Left ventricle myocardium superior (tissue), 1 donor: Measurements from ENCODE around the gene ARHGEF18. TPM values are rescaled to one million over a fixed set of nuclear protein-coding genes. Genes with fewer than 3 reads are reported as not detected.

Experiments used
- ATAC-seq: fragments of 200-7000 bp; cut with Tn5 transposase; one replicate; pipeline ENCODE4 v1.9.1; 2020; ENCODE audit warnings: mild to moderate bottlenecking, moderate library complexity
- DNase-seq: peaks from one replicate; pipeline ENCODE4 v3.0.0-alpha.2; 2020
- intact Hi-C: fragments of 100-400 bp; cut with micrococcal nuclease; formaldehyde crosslinking; loops from one replicate; pipeline ENCODE4 v1.11.0; 2022
- total RNA-seq: library from RNA; stranded (reverse); fragmentation: NEBNext Ultra II Directional; extraction: Animal tissue kit (Norgen Biotek cat#: 25700); gene quantifications from one replicate; pipeline ENCODE4 v1.2.1, GENCODE V29; 2021
- donor health status: DM: no; HTN: yes; CAD: no; lungs with severe emphysema.

The ARHGEF18 gene
- total RNA-seq, 1 donor from 2014 or later: 10.1 TPM

DNA sequence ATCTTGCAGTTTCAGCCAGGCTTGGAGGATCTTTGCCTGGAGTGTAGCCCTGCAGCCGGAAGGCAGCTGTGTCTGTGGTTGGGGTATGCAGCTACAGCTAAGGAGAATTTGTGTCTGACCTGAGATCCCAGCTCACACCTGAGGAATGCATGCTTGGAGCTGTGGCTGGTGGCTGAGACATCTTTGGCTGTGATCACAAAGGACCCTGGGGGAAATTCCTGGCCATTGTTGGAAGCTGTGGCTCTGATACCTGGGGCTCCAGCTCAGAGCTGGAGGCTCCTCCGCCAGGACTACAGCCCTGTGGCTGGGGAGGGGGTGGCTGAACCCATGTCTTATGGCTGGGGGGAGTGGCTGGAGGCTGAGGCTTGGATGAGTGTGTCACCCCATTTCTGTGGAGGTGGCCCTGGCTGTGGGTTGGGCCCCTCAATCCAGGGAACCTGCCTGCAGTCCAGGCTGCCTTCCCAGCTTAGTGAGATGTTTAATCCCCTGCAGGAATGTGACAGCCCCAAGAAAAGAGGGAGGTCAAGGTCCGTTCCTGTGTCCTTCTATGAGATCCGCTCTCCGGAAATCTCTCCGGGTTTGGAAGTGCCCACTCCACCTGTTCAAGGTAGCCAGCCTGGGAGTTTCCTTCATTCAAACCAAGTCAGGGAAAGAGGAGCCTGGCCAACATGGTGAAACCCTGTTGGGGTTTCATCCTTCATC lies 27.6 kb downstream of the ARHGEF18 start:
- intact Hi-C loops: no loop called here
- DNase-seq (no peak), ATAC-seq (no peak)

DNA sequence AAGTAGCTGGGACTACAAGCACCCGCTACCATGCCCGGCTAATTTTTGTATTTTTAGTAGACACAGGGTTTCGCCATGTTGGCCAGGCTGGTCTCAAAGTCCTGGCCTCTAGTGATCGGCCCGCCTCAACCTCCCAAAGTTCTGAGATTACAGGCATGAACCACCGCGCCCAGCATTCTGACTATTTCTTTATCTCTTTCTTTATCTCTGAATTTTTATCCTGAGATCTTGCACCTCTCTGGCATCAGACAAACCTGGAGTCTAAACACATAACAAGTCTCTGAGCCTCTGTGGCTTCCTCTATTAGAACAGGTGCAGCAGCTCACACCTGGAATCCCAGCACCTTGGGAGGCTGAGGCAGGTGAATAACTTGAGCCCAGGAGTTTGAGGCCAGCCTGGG lies 28.5 kb downstream of the ARHGEF18 start:
- intact Hi-C loops: no loop called here
- ATAC-seq: no peak

DNA sequence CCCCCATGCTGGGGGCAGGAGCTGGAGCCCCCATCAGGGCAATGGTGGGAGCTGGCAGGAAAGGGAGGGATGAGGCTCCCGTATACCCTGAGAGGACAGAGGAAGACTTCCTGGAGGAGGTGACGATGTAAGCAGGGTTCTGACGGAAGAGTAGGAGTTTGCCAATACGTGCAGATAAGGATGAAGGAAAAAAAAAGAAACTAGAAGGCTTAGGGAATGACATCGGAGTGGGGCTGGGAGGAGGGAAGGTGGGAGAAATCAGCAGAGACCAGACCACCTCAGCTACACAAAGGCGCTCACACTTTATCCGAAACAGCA lies 32.3 kb downstream of the ARHGEF18 start:
- intact Hi-C loops: no loop called here
- ATAC-seq (no peak), DNase-seq (no peak)

More for the DNA sequence above, 28.5 kb downstream of the ARHGEF18 start:
- no peak for DNase-seq

DNA sequence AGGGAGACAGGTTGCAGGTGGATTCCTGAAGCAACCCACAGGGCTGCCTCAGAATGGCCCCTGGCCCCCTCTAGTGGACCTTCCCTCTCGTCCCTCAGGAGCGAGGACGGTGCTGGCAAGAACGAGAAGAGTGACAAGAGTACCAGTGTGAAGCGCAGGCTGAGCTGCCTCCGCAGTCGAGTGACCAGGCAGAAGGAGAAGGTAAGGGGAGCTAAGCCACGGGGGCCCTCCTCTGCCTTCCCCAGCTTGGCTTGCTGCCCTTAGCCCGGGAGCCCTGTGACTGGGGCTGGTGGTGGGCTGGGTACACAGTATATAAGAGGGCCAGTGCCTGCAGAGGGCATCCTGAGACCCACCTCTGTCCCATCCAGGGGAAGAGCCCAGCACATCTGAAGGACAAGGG lies 34.0 kb downstream of the ARHGEF18 start:
- DNase-seq: no peak
- no peak for ATAC-seq
- intact Hi-C loops: no loop called here

DNA sequence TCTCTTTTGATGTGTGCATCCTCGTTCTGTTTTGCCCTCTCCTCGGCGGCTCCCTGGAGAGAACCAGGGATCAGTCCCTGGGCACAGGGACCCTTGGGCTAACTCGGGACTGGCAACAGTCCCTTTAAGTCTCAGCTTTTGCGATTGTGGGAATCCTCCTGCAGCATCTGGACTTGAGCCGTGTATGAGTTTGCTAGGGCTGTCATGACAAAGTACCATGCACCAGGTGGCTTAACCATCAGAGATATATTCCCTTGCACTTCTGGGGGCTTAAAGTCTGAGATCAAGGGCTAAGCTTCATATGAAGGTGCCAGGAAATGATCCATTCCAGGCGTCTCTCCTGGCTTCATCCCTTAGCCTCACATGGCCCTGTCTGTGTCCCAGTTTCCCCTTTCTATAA lies 34.5 kb downstream of the ARHGEF18 start:
- intact Hi-C loops: no loop called here
- no peak for ATAC-seq
- DNase-seq: no peak

DNA sequence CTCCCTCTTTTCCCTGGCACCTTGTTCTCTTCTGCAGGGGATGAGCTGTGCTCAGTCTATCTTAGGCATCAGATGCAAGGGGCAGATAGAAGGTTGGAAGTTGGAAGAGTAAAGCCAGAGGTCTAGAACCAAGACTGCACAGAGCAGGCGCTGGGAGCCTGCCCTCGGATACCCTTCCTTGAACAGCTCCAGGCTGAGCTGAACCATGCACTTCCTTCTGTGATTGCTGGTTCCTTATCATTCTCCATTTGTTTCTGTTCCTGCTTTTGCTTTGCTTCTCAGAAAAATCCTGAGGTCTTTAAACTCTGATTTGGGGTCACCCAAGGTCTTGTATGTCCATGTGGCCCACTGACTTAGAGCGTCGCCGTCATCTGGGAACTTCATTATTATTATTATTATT lies 36.3 kb downstream of the ARHGEF18 start:
- intact Hi-C loops: no loop called here
- DNase-seq: no peak
- no peak for ATAC-seq

DNA sequence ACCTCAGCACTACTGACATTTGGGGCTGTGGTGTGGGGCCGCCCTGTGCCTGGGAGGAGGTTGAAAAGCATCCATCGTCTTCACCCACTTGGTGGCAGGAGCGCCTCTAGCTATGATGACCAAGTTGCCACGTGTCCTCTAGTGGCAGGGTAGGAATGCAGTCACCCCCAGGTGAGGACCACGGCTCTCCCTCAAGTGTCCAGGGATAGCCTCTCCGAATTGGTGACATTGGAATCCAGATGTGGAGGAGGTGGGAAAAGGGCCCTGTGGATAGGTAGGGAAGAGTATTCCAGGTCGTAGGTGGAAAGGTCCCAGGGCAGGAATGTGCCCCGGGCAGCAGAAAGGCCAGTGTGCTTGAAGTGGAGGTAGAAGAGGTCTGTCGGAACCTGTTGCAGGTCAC lies 37.6 kb downstream of the ARHGEF18 start:
- DNase-seq (no peak), ATAC-seq (no peak)
- intact Hi-C loops: no loop called here

DNA sequence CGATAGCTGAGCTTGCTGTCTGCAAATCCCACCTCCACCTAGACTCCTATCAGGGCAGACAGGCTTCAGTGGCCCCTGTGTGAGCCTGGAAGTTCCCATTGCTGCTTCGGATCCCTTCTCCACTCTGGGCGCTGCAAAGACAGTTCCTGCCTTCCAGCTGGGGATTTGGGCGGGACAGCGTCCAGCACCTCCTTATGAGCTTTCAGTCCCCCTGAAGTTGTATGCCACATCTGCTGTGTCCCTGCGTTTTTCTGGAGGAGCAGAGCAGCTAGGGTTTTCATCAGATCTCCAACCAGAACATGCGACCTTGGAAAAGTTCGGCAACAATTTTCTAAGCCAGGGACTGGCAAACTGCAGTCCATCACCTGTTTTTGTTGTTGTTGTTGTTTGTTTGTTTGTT lies 38.0 kb downstream of the ARHGEF18 start:
- intact Hi-C loops: no loop called here
- ATAC-seq (no peak), DNase-seq (no peak)

DNA sequence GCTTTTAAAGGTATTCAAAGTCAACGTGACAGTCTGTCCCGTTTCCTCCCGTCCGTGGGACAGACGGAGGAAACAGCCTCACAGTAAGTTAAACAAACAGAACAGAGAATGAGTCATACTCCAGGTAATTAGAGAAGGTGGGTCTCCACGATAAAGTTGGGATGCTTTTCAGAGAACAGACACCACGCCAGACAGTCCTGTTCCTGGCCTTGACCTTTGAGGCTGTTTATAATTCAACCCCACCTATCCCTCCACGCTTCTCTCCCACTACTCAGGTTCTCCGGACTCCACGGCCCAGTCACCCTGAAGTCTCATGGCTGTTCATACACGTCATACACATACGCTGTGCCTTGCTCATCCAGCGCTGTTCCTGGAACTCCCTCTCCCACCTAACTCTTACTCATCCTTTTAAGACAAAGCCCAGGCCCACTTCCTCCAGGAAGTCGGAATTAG lies 42.5 kb downstream of the ARHGEF18 start:
- DNase-seq (no peak), ATAC-seq (no peak)
- intact Hi-C loops: no loop called here

DNA sequence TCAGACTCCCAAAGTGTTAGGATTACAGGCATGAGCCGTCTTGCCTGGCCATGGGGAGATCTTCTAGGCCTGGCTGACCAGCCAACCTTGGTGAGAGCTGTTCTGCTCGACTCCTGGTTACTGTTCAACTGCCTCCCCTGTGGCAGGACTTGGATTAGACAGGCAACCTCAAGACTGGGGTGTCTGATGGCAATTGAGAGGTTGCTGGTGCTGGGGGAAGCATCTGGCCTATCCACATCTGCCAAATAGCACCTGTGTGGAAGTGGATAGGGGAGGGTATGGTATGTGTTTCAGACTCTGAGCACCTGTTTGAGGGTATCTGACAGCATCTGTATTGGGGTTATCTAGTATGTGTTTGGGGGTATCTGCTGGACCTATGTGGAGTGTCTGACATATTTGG lies 44.7 kb downstream of the ARHGEF18 start:
- no peak for ATAC-seq
- DNase-seq: no peak
- intact Hi-C loops: no loop called here

DNA sequence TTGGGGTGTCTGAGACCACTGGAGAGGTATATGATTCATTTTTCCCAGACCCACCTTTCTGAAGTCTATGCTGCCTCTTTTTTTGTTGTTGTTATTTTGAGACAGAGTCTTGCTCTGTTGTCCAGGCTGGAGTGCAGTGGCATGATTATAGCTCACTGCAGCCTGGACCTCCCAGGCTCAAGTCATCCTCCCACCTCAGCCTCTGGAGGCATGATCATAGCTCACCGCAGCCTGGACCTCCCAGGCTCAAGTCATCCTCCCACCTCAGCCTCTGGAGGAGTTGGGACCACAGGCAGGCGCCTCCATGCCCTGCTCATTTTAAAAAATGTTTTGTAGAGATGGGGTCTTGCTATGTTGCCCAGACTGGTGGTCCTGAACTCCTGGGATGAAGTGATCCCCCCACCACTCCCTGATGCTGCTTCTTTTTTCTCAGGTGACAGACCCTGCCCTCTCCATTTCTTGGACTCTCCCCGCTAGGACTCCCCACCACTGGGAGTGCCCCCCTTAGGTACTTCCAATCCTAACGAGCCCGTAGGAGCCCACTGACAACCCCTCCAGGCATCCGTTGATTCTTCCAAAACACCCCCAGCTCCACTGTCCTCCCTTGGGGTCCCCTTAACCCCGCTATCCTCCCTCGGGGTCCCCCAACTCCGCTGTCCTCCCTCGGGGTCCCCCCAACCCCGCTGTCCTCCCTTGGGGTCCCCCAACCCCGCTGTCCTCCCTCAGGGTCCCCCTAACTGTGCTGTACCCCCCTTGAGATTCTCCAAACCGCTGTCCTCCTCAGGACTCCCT lies 45.4 kb downstream of the ARHGEF18 start:
- DNase-seq (no peak), ATAC-seq (no peak)
- intact Hi-C loops: no loop called here

DNA sequence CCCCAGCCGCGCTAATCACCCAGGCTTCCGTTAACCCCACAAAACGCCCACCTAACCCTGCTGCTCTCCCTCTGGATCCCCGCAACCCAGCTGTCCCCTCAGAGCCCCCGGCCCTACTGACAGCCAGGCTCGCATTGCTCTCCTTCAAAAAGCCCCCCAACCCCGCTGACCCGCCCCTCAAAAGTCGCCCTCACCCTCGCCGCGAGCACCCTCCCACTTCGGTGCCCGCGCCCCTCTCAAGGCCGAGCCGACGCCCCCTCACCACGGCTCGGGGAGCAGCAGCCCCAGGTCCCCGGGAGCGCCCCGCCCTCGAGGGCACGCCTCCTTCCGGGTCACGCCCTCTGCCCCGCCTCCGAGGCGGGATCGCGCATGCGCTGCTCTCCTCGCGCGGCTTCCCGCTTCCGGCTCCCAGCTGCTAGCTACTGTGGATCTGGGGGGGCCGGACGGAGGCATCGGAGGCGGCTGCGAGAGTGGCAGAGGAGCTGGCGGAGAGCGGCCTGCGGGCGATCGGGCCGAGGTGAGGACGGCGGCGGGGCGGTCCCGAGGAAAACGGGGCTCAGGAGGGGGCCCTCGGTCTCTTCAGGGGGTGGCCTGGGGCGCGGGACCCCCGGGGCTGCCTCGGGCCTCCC lies 46.1 kb downstream of the ARHGEF18 start:
- DNase-seq (peak; percentile 94), ATAC-seq (peak; percentile 100)
- intact Hi-C loops: no loop called here

DNA sequence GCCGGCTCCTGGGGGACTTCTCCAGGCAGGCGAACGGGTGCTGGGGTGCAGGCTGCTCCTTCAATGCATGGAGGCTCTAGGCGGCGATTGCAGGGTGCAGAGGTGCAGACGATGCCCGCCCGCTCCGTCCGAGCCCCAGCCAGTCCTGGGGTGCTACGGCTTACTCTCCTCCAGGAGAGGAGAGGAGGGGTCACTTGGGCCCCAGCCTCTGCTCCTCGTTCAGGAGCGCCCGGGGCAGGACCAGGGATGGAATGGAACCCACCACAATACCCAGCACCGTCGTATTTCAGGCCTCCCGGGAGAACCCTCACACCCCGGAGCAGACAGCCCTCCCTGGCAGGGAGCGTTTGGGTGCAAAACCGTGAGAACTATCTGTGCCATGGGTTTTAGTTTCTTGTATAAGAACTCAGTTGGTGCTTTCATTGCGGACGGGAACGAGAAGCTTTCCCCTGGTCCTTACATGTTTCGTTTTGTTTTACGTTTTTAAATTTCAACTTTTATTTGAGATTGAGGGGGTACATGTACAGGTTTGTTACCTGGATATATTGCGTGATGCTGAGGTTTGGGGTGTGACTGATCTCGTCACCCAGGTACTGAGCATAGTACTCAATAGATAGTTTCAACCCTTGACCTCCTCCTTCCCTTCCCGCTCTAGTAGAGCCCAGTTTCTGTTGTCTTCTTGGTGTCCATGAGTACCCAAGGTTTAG lies 46.8 kb downstream of the ARHGEF18 start:
- intact Hi-C loops: no loop called here
- ATAC-seq: peak; percentile 50

DNA sequence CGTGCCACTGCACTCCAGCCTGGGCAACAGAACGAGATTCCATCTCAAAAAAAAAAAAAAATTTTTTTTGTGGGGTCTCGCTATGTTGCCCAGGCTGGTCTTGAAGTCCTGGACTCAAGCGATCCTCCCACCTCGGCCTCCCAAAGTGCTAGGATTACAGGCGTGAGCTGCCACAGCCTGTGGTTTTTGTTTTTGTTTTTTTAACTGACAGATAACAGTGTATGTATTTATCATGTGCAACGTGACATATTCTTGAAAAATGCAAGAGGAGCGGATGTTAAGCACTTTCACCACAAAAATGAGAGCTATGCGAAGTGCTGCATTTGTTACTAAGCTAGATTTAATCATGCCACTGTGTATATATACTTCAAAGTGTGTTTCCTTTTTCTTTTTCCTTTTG lies 49.0 kb downstream of the ARHGEF18 start:
- intact Hi-C loops: no loop called here
- ATAC-seq (no peak), DNase-seq (no peak)

More for the DNA sequence above, 46.8 kb downstream of the ARHGEF18 start:
- no peak for DNase-seq

Other genes starting within 250 kb of the ARHGEF18 start
- gene INSR, start 54.5 kb upstream of the ARHGEF18 start, total RNA-seq: 62.6 TPM
- 0.84 TPM for gene PEX11G, start 140.1 kb downstream of the ARHGEF18 start, total RNA-seq
- gene ZNF358, start 167.2 kb downstream of the ARHGEF18 start, total RNA-seq: 101 TPM
- 18.5 TPM for gene MCOLN1, start 173.7 kb downstream of the ARHGEF18 start, total RNA-seq
- 55.6 TPM for gene PNPLA6, start 186.8 kb downstream of the ARHGEF18 start, total RNA-seq
- 2.6 TPM for gene CAMSAP3, start 246.9 kb downstream of the ARHGEF18 start, total RNA-seq